Transverse colon (tissue), 4 donors: ENCODE data around the gene BACH1. TPM values are rescaled to one million over a fixed set of nuclear protein-coding genes. Genes with fewer than 3 reads are reported as not detected.

Experiments used
- DNase-seq: peaks from one replicate; pipeline ENCODE4 v3.0.0-alpha.2; 2019
- H3K27ac ChIP-seq, 4 donors: fragments of 200-600 bp; sonication (generic); 2 replicates each; pipeline ENCODE4 v1.5.1; 2016 to 2018; ENCODE audit warnings: inconsistent platforms in 4 of 4
- H3K27me3 ChIP-seq: fragments of 200-600 bp; sonication (generic); 2 replicates; pipeline ENCODE4 v1.5.1; 2017; ENCODE audit warnings: inconsistent platforms
- H3K36me3 ChIP-seq, 4 donors: fragments of 200-600 bp; sonication (generic); 2 replicates each; pipeline ENCODE4 v1.5.1; 2017 to 2019; ENCODE audit warnings: inconsistent platforms in 4 of 4
- H3K4me1 ChIP-seq, 4 donors: fragments of 200-600 bp; sonication (generic); 2 replicates each; pipeline ENCODE4 v1.5.1; 2017 to 2020; ENCODE audit warnings: inconsistent platforms in 4 of 4
- H3K4me3 ChIP-seq, 4 donors: fragments of 200-600 bp; sonication (generic); 1 replicate in 1 of 4; 2 replicates in 3 of 4; pipeline versions ENCODE4 v1.5.1 to v1.6.1; 2017 to 2019; ENCODE audit warnings: inconsistent platforms in 4 of 4
- H3K9me3 ChIP-seq, 2 donors: fragments of 200-600 bp; sonication (generic); 2 replicates each; pipeline ENCODE4 v1.5.1; 2017 to 2019; ENCODE audit warnings: inconsistent platforms in 2 of 2
- CTCF ChIP-seq, 5 experiments: fragments of 200-600 bp in 3 of 5; fragments of 450-650 bp in 2 of 5; sonication (generic) in 3 of 5; IDR thresholded peaks; 1 replicate in 2 of 5; 2 replicates in 3 of 5; pipeline ENCODE4 v1.5.1; 2016 to 2017; ENCODE audit warnings: antibody characterized with exemption in 5 of 5, inconsistent platforms in 3 of 5, mild to moderate bottlenecking in 2 of 5, moderate library complexity in 1 of 5
- EP300 ChIP-seq: sonication (generic); formaldehyde crosslinking; IDR thresholded peaks from one replicate; pipeline ENCODE4 v1.6.1; 2017; ENCODE audit warnings: antibody characterized with exemption, low read depth
- POLR2A ChIP-seq: fragments of 450-650 bp; IDR thresholded peaks from one replicate; pipeline ENCODE4 v1.6.1; 2016; ENCODE audit warnings: antibody characterized with exemption, mild to moderate bottlenecking, moderate library complexity
- POLR2AphosphoS5 ChIP-seq, 3 donors: sonication (generic); formaldehyde crosslinking; IDR thresholded peaks; one replicate each; pipeline ENCODE4 v1.6.1; 2016; ENCODE audit warnings: antibody characterized with exemption in 3 of 3
- WGBS, 2 donors: methylation state at CpG; one replicate each; pipeline ENCODE4 v1.1.5; 2018; ENCODE audit warnings: low coverage in 1 of 2; 5-methylcytosine and 5-hydroxymethylcytosine counted together
- in situ Hi-C, 4 donors: fragments of 200-750 bp; cut with MboI; loops; one replicate each; pipeline versions ENCODE4 v1.15.0 to v1.15.1; 2017; ENCODE audit warnings: low sequenced_read_pairs in 3 of 4, low pct_ligation_motif_present in 1 of 4, low pct_unique_long_range_greater_than_20kb in 1 of 4
- intact Hi-C: fragments of 100-400 bp; cut with DNase I; formaldehyde crosslinking; loops from one replicate; pipeline ENCODE4 v1.15.1; 2023; ENCODE audit warnings: low total_unique reads
- total RNA-seq, 4 donors: library from RNA; depleted of rRNA; stranded (reverse); fragments of >200 nt; gene quantifications; one replicate each; pipeline ENCODE4 v1.1.0, GENCODE V29; 2016

BACH1 gene
- total RNA-seq, 4 donors from 2014 or later: 31.8 to 92.1 (median 42.0) TPM

DNA sequence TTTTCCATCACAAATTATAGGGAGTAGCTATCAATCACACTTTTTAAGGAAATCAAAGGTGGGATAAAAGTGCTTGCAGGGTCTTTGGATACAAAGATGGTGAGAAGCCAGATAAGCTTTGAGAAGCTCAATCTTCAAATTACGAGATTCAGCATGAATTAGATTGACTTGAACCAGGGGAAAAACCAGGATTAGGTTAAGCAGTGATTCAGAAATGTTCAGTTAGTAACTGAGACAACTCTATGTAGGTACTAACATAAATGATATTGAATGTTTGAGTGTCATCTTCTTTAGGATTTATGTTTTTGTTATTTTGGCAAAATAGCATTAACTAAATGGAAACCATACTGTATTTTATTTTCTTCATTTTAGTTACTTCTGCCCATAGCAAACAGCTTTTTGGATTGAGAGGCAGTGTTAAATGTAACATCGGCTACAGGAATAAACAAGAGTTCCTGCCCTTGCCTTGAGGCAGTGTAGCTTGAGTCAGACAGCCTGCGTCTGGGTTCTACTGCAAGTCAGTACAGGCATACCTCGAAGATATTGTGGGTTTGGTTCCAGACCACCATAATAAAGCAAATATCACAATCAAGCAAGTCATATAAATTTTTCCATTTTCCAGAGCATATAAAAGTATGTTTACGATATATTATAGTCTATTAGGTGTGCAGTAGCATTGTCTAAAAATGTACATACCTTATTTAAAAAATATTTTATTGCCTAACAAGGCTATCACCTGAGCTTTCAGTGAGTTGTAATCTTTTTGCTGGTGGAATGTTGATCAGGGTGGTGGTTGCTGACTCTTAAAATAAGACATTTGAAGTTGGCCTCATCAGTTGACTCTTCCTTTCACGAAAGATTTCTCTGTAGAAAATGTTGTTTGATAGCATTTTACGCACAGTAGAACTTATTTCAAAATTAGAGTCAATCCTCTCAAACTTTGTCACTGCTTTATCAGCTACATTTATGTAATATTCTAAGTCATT, 36.9 kb upstream of the BACH1 start:
- TF ChIP-seq EP300: no peak

DNA sequence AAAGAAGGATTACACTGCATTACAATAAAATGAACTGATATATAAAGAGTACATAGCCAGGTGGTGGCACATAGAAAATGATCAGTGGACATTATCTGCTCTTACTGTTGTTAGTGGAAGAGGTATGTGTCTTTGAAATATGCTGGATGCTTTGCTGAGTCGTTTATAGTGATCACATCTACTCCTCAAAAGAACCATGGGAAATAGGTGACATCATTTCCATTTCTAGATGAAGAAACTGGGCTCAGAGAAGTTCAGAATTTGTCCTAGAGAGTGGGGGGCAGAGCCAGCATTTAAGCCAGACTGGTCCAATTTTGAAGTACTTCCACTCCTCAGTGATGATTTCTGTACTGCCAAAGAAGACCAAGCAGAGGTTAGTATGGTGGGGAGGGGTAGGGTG, 34.0 kb upstream of the BACH1 start:
- intact Hi-C loops (no loop called here), in situ Hi-C loops (no loop called here)
- no peaks in the 10 kb centered on the region for H3K9me3 ChIP-seq
- no peaks in the 10 kb centered on the region for H3K27me3 ChIP-seq
- no peak for DNase-seq
- H3K4me3 ChIP-seq: no peak overlapping the region
- WGBS, 2 donors: 50 to 63% methylated on average over 1 of the region's 1 CpG
- no peaks in the 10 kb centered on the region for H3K4me1 ChIP-seq
- no peak overlapping the region for H3K27ac ChIP-seq
- TF ChIP-seq POLR2AphosphoS5 (IDR thresholded peaks at IDR 0.05) (no peak), CTCF (IDR thresholded peaks at IDR 0.05) (no peak), EP300 (no peak), POLR2A (no peak)
- H3K36me3 ChIP-seq: no peaks in the 10 kb centered on the region

More for the DNA sequence above, 36.9 kb upstream of the BACH1 start:
- DNase-seq: no peak
- no peak overlapping the region for H3K4me3 ChIP-seq
- 85% methylated on average over 6 to 7 of the region's 7 CpGs for WGBS, 2 donors
- intact Hi-C loops: no loop called here
- H3K9me3 ChIP-seq: no peaks in the 10 kb centered on the region
- H3K4me1 ChIP-seq: peaks cover 0 to 5% (median 0%) of the 10 kb centered on the region in 4 donors
- H3K36me3 ChIP-seq: no peaks in the 10 kb centered on the region
- in situ Hi-C loops: no loop called here
- H3K27me3 ChIP-seq: no peaks in the 10 kb centered on the region
- no peak overlapping the region for H3K27ac ChIP-seq

GRCh38 chr21:29265690-29266479, 32.8 kb upstream of the BACH1 start:
- Histone ChIP-seq H3K4me3 (no peak overlapping the region), H3K27me3 (no peaks in the 10 kb centered on the region), H3K27ac (no peak overlapping the region), H3K36me3 (no peaks in the 10 kb centered on the region), H3K4me1 (no peaks in the 10 kb centered on the region), H3K9me3 (no peaks in the 10 kb centered on the region)
- WGBS, 2 donors: 67 to 71% methylated on average over 4 to 6 of the region's 6 CpGs
- intact Hi-C loops (no loop called here), in situ Hi-C loops (no loop called here)
- DNase-seq: no peak
- TF ChIP-seq EP300 (no peak), POLR2A (no peak), POLR2AphosphoS5 (IDR thresholded peaks at IDR 0.05) (no peak)

DNA sequence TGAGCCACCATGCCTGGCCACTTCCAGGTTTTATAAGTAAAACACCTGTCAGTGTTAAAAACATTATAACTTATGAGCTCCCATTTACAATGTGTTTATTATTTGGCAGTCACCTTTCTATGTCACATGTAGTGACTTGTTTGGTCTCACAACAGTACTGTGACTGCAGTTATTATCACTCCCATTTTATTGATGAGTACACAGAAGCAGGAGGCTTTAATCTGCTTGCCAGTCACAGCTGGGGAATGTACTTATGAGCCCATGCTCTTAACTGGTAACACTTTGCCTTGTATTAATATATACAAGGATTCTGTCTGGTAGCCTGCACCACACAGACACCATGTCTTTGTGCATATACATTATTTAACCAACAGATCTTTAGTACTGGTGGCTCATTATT, 31.1 kb upstream of the BACH1 start:
- intact Hi-C loops (no loop called here), in situ Hi-C loops (no loop called here)
- no peak overlapping the region for H3K4me3 ChIP-seq

More for the DNA sequence above, 31.1 kb upstream of the BACH1 start:
- H3K27ac ChIP-seq: no peak overlapping the region
- no peaks in the 10 kb centered on the region for H3K36me3 ChIP-seq
- H3K4me1 ChIP-seq: peaks cover 0 to 8% (median 3%) of the 10 kb centered on the region in 4 donors
- no peak for DNase-seq
- H3K9me3 ChIP-seq: no peaks in the 10 kb centered on the region
- TF ChIP-seq CTCF (IDR thresholded peaks at IDR 0.05) (no peak), EP300 (no peak), POLR2AphosphoS5 (IDR thresholded peaks at IDR 0.05) (no peak), POLR2A (no peak)
- H3K27me3 ChIP-seq: no peaks in the 10 kb centered on the region
